Renal cortical epithelial cell (primary cell): Measurements from ENCODE around the gene PLOD2. TPM values are rescaled to one million over a fixed set of nuclear protein-coding genes. Genes with fewer than 3 reads are reported as not detected.
A peak's percentile ranks its signal among the peaks of the same experiment; 100 is the strongest.

Experiments
- DNase-seq: peaks from one replicate; pipeline ENCODE4 v3.0.0-alpha.2; 2011; ENCODE audit warnings: low read depth
- total RNA-seq: library from RNA; depleted of rRNA; stranded (reverse); fragments of >200 nt; gene quantifications from 2 replicates; pipeline ENCODE4 v1.2.3, GENCODE V29; 2014

PLOD2 gene
- total RNA-seq, 1 donor from 2014 or later, result 348 TPM

- DNase-seq, result no peak
Observed at GRCh38 chr3:146040630-146041029, 120.4 kb downstream of the PLOD2 start.

- peak; percentile 9 for DNase-seq
Observed at GRCh38 chr3:146037697-146038096, 123.3 kb downstream of the PLOD2 start.

- no peak for DNase-seq
Observed at GRCh38 chr3:146036281-146036680, 124.7 kb downstream of the PLOD2 start.

GRCh38 chr3:146035366-146035765 lies 125.6 kb downstream of the PLOD2 start:
- peak; percentile 60 for DNase-seq

- no peak for DNase-seq
Observed at GRCh38 chr3:146033950-146034349, 127.0 kb downstream of the PLOD2 start.

- no peak for DNase-seq
Observed at GRCh38 chr3:146026547-146026946, 134.4 kb downstream of the PLOD2 start.

- DNase-seq, result no peak
Observed at GRCh38 chr3:146024260-146024659, 136.7 kb downstream of the PLOD2 start.

- DNase-seq, result no peak
Observed at GRCh38 chr3:146020969-146021368, 140.0 kb downstream of the PLOD2 start.

- DNase-seq, result no peak
Observed at GRCh38 chr3:146019508-146019907, 141.5 kb downstream of the PLOD2 start.

Other genes starting within 250 kb of the PLOD2 start
- 2.4 and 3.2 TPM in 2 replicates for gene PLSCR4, start 89.9 kb upstream of the PLOD2 start, total RNA-seq